IMR-90 (cell line): ENCODE results near the gene CD80. TPM values are rescaled to one million over a fixed set of nuclear protein-coding genes. Genes with fewer than 3 reads are reported as not detected.

ENCODE experiments used
- ATAC-seq: fragments of 200-7000 bp; cut with Tn5 transposase; 2 replicates; pipeline ENCODE4 v1.9.1; 2020; ENCODE audit warnings: low read depth, mild to moderate bottlenecking, moderate library complexity
- BruUV-seq: library from RNA; stranded (reverse); fragments of 400-500 nt; replicated peaks from 2 replicates; lab custom pipeline; 2021; lab: Mats Ljungman, UMichigan
- CTCF ChIA-PET: fragments of 300-600 bp; formaldehyde crosslinking; extraction: SDS; loops from one replicate; lab custom pipeline; 2021; ENCODE audit warnings: antibody characterized with exemption; lab: Yijun Ruan, JAX
- POLR2A ChIA-PET: fragments of 300-600 bp; sonication (Branson Sonifier 250); formaldehyde crosslinking; loops from one replicate; lab custom pipeline; 2022; ENCODE audit warnings: antibody characterized with exemption; ENCODE audit not compliant: unreplicated experiment; lab: Charles Lee
- DNase-seq: peaks from one replicate; pipeline ENCODE4 v3.0.0; 2013
- H2AFZ ChIP-seq: replicated peaks from 2 replicates; pipeline ENCODE3; 2013; ENCODE audit warnings: low read length, mild to moderate bottlenecking; ENCODE audit not compliant: poor library complexity
- H2AK5ac ChIP-seq: 2 replicates; pipeline ENCODE4 v1.6.1; 2013; ENCODE audit warnings: low read depth, low read length, inconsistent platforms
- H2AK9ac ChIP-seq: replicated peaks from 2 replicates; pipeline ENCODE3; 2013; ENCODE audit warnings: mild to moderate bottlenecking, low read depth, low read length, moderate library complexity; ENCODE audit not compliant: poor library complexity
- H2BK120ac ChIP-seq: 2 replicates; pipeline ENCODE4 v1.6.1; 2013; ENCODE audit warnings: low read depth, low read length, inconsistent platforms
- H2BK15ac ChIP-seq: 3 replicates; pipeline ENCODE4 v1.6.1; 2013; ENCODE audit warnings: low read depth, low read length, inconsistent platforms
- H2BK20ac ChIP-seq: 2 replicates; pipeline ENCODE4 v1.6.1; 2013; ENCODE audit warnings: low read depth, mild to moderate bottlenecking, inconsistent platforms, low read length, moderate library complexity
- H2BK5ac ChIP-seq: 2 replicates; pipeline ENCODE4 v1.6.1; 2013; ENCODE audit warnings: mild to moderate bottlenecking, low read depth, low read length, inconsistent platforms; ENCODE audit not compliant: poor library complexity, severe bottlenecking
- H3K14ac ChIP-seq: replicated peaks from 2 replicates; pipeline ENCODE4 v1.6.1; 2013; ENCODE audit warnings: low read depth, low read length, inconsistent platforms
- H3K18ac ChIP-seq: 2 replicates; pipeline ENCODE4 v1.6.1; 2013; ENCODE audit warnings: low read depth, low read length, control low read depth
- H3K23ac ChIP-seq: 2 replicates; pipeline ENCODE4 v1.6.1; 2013; ENCODE audit warnings: low read depth, low read length, inconsistent platforms
- H3K27ac ChIP-seq: 2 replicates; pipeline ENCODE4 v1.5.1; 2013; ENCODE audit warnings: mild to moderate bottlenecking, control low read depth, low read length; ENCODE audit not compliant: insufficient read depth
- H3K27me3 ChIP-seq: 2 replicates; pipeline ENCODE4 v1.6.1; 2013; ENCODE audit warnings: low read length; ENCODE audit not compliant: control insufficient read depth, insufficient read depth
- H3K36me3 ChIP-seq: 2 replicates; pipeline ENCODE4 v1.6.1; 2013; ENCODE audit warnings: low read length, mixed read lengths; ENCODE audit not compliant: control insufficient read depth, insufficient read depth
- H3K4ac ChIP-seq: 2 replicates; pipeline ENCODE4 v1.6.1; 2013; ENCODE audit warnings: low read depth, low read length, inconsistent platforms
- H3K4me1 ChIP-seq: 2 replicates; pipeline ENCODE4 v1.6.1; 2013; ENCODE audit warnings: low read length, mixed read lengths; ENCODE audit not compliant: control insufficient read depth, insufficient read depth
- H3K4me2 ChIP-seq: 2 replicates; pipeline ENCODE4 v1.6.1; 2013; ENCODE audit warnings: low read depth, mild to moderate bottlenecking, control low read depth, low read length, moderate library complexity
- H3K4me3 ChIP-seq: 2 replicates; pipeline ENCODE4 v1.5.1; 2013; ENCODE audit warnings: low read depth, mild to moderate bottlenecking, control low read depth, low read length, moderate library complexity; ENCODE audit not compliant: insufficient read depth
- H3K56ac ChIP-seq: 2 replicates; pipeline ENCODE4 v1.6.1; 2013; ENCODE audit warnings: low read length, inconsistent platforms; ENCODE audit not compliant: insufficient read depth; ENCODE audit errors: extremely low read depth
- H3K79me1 ChIP-seq, 2 experiments: 2 replicates each; pipeline ENCODE4 v1.6.1; 2013; ENCODE audit warnings: low read length in 2 of 2, inconsistent platforms in 1 of 2, low read depth in 1 of 2
- H3K9ac ChIP-seq: 2 replicates; pipeline ENCODE4 v1.6.1; 2013; ENCODE audit warnings: low read depth, low read length, control low read depth
- H3K9me1 ChIP-seq: 2 replicates; pipeline ENCODE4 v1.6.1; 2013; ENCODE audit warnings: low read length, inconsistent platforms; ENCODE audit not compliant: insufficient read depth
- H3K9me3 ChIP-seq: 2 replicates; pipeline ENCODE4 v1.6.1; 2013; ENCODE audit warnings: low read length; ENCODE audit not compliant: control insufficient read depth, insufficient read depth
- H4K20me1 ChIP-seq: 2 replicates; pipeline ENCODE4 v1.6.1; 2013; ENCODE audit warnings: low read length, inconsistent platforms; ENCODE audit not compliant: insufficient read depth
- H4K5ac ChIP-seq: 2 replicates; pipeline ENCODE4 v1.6.1; 2013; ENCODE audit warnings: mild to moderate bottlenecking, low read depth, low read length, control low read depth
- H4K8ac ChIP-seq, 2 experiments: 2 replicates each; pipeline ENCODE4 v1.6.1; 2013; ENCODE audit warnings: low read depth in 2 of 2, low read length in 2 of 2, control low read depth in 1 of 2, inconsistent platforms in 1 of 2
- H4K91ac ChIP-seq: 2 replicates; pipeline ENCODE4 v1.6.1; 2013; ENCODE audit warnings: low read depth, low read length, inconsistent platforms; ENCODE audit not compliant: insufficient read depth
- BHLHE40 ChIP-seq: fragments of 150-350 bp; IDR thresholded peaks from 2 replicates; pipeline ENCODE4 v1.6.1; 2016; ENCODE audit warnings: mild to moderate bottlenecking, low read depth, low read length
- CEBPB ChIP-seq: IDR thresholded peaks from 2 replicates; pipeline ENCODE4 v1.6.1; 2012; ENCODE audit warnings: low read depth, low read length, improper control_type of control experiment
- CHD1 ChIP-seq: IDR thresholded peaks from 2 replicates; pipeline ENCODE4 v1.6.1; 2012; ENCODE audit warnings: low read depth, low read length, improper control_type of control experiment
- CTCF ChIP-seq: conservative IDR thresholded peaks from 2 replicates; pipeline ENCODE4 v1.5.1; 2012; ENCODE audit warnings: mild to moderate bottlenecking, low read depth, low read length, improper control_type of control experiment
- ELK1 ChIP-seq: fragments of 150-350 bp; IDR thresholded peaks from 2 replicates; pipeline ENCODE4 v1.6.1; 2016; ENCODE audit warnings: low read depth, mild to moderate bottlenecking, low read length, moderate library complexity, borderline replicate concordance
- FOS ChIP-seq: fragments of 150-350 bp; IDR thresholded peaks from 2 replicates; pipeline ENCODE4 v1.6.1; 2016; ENCODE audit warnings: low read depth, low read length
- MAFK ChIP-seq: IDR thresholded peaks from 2 replicates; pipeline ENCODE4 v1.6.1; 2012; ENCODE audit warnings: low read depth, low read length, improper control_type of control experiment
- MAZ ChIP-seq: IDR thresholded peaks from 2 replicates; pipeline ENCODE4 v1.6.1; 2012; ENCODE audit warnings: low read depth, mild to moderate bottlenecking, low read length, improper control_type of control experiment, moderate library complexity, borderline replicate concordance
- MXI1 ChIP-seq: IDR thresholded peaks from 2 replicates; pipeline ENCODE4 v1.6.1; 2012; ENCODE audit warnings: low read depth, mild to moderate bottlenecking, low read length, moderate library complexity, borderline replicate concordance
- NFE2L2 ChIP-seq: fragments of 150-350 bp; IDR thresholded peaks from 2 replicates; pipeline ENCODE4 v1.6.1; 2016; ENCODE audit warnings: low read depth, mild to moderate bottlenecking, low read length
- POLR2A ChIP-seq: IDR thresholded peaks from 2 replicates; pipeline ENCODE4 v1.6.1; 2012; ENCODE audit warnings: mild to moderate bottlenecking, low read depth, low read length
- RAD21 ChIP-seq: IDR thresholded peaks from 2 replicates; pipeline ENCODE4 v1.6.1; 2012; ENCODE audit warnings: low read length, improper control_type of control experiment
- RCOR1 ChIP-seq: IDR thresholded peaks from 2 replicates; pipeline ENCODE4 v1.6.1; 2012; ENCODE audit warnings: mild to moderate bottlenecking, low read length, improper control_type of control experiment; ENCODE audit not compliant: insufficient replicate concordance
- SMC3 ChIP-seq: fragments of 150-350 bp; IDR thresholded peaks from 2 replicates; pipeline ENCODE4 v1.6.1; 2016; ENCODE audit warnings: low read depth, mild to moderate bottlenecking, antibody characterized with exemption, low read length, moderate library complexity
- USF2 ChIP-seq: fragments of 150-350 bp; IDR thresholded peaks from 2 replicates; pipeline ENCODE4 v1.6.1; 2017; ENCODE audit warnings: mild to moderate bottlenecking, antibody characterized with exemption, low read length, low read depth
- WGBS, 2 experiments: methylation state at CpG; one replicate each; pipeline versions ENCODE4 v1.1.5 to v1.1.7; 2013; ENCODE audit warnings: missing lambda C conversion rate in 2 of 2; ENCODE audit not compliant: insufficient read length in 1 of 2; ENCODE audit errors: extremely low coverage in 2 of 2; 5-methylcytosine and 5-hydroxymethylcytosine counted together
- dilution Hi-C: fragments of 300-500 bp; cut with HindIII; formaldehyde crosslinking; loops from one replicate; pipeline ENCODE4 v1.14.3; 2018; ENCODE audit warnings: low sequenced_read_pairs; ENCODE audit not compliant: unreplicated experiment
- in situ Hi-C: fragments of 300-500 bp; cut with MboI; formaldehyde crosslinking; loops from 3 replicates; pipeline ENCODE4 v1.14.3; 2019; ENCODE audit warnings: low sequenced_read_pairs, inconsistent platforms, mixed read lengths
- intact Hi-C: fragments of 100-400 bp; cut with micrococcal nuclease; formaldehyde crosslinking; loops from 2 replicates; pipeline ENCODE4 v1.10.0; 2022
- polyA plus RNA-seq, 3 experiments: library from polyadenylated mRNA; depleted of rRNA; stranded (reverse); fragments of >200 nt; gene quantifications; 2 replicates each; pipeline ENCODE4 v1.2.3, GENCODE V29; 2012; ENCODE audit warnings: low replicate concordance in 1 of 3
- total RNA-seq: library from RNA; depleted of rRNA; stranded (reverse); fragments of >200 nt; gene quantifications from 2 replicates; pipeline ENCODE4 v1.2.3, GENCODE V29; 2012

CD80 gene
- total and polyA plus RNA-seq, 2 of the 4 experiments (the other 2 are of a cell fraction), result not detected

- H2AFZ ChIP-seq, result no peak overlapping the region
- WGBS, 2 experiments, result no CpG with 5 or more reads among the region's 2 CpGs
These were observed 78.3 kb downstream of the CD80 start for GRCh38 chr3:119481079-119481478.

More at GRCh38 chr3:119481079-119481478, 78.3 kb downstream of the CD80 start:
- Histone ChIP-seq H2AK5ac (no peak overlapping the region), H2BK20ac (no peak overlapping the region), H4K20me1 (no peaks in the 10 kb centered on the region), H2BK15ac (no peak overlapping the region; the same call in 2 of the 3 replicates), H3K36me3 (peaks cover 15% of the 10 kb centered on the region), H3K9me1 (0 out of 2 replicates have a peak, but pooled peaks cover 4% of the 10 kb centered on the region), H3K4me2 (no peak overlapping the region), H3K4ac (no peak overlapping the region), H4K91ac (no peak overlapping the region), H3K4me3 (no peak overlapping the region), H3K9me3 (no peaks in the 10 kb centered on the region), H3K14ac (no peak overlapping the region), H4K8ac (no peak overlapping the region), H3K27me3 (no peaks in the 10 kb centered on the region), H2BK5ac (peak overlapping the region; percentile 8), H3K56ac (no peak overlapping the region), H3K9ac (no peak overlapping the region), H2AK9ac (no peak overlapping the region), H3K4me1 (no peaks in the 10 kb centered on the region), H3K18ac (no peak overlapping the region; the same call in 1 of the 2 replicates), H3K23ac (no peak overlapping the region), H4K5ac (no peak overlapping the region), H3K27ac (no peak overlapping the region), H3K79me1 (no peaks in the 10 kb centered on the region), H2BK120ac (no peak overlapping the region)
- CTCF ChIA-PET, result interaction anchor here (0.9 kb wide), 1 partner anchor 14 kb away, joined by 3 read pairs; no protein-coding TSS in a partner anchor
- DNase-seq (peak; percentile 47), ATAC-seq (peak; percentile 79)
- intact Hi-C loops, result no loop called here
- POLR2A ChIA-PET, result no interaction called here
- in situ Hi-C loops, result no loop called here
- TF ChIP-seq ELK1 (no peak), MAFK (no peak), CEBPB (no peak), RCOR1 (no peak), MXI1 (no peak), SMC3 (no peak), RAD21 (no peak), CTCF (no peak), USF2 (no peak), NFE2L2 (no peak), CHD1 (no peak), MAZ (no peak), BHLHE40 (no peak), FOS (no peak), POLR2A (no peak)
- dilution Hi-C loops, result no loop called here
- BruUV-seq, result no TSS peak
